Upper lobe of left lung (tissue), 6 donors: ENCODE results near the gene ERC1. TPM values are rescaled to one million over a fixed set of nuclear protein-coding genes. Genes with fewer than 3 reads are reported as not detected.

Experiments
- ATAC-seq, 2 donors: fragments of 200-7000 bp; cut with Tn5 transposase; one replicate each; pipeline ENCODE4 v1.9.1; 2022; ENCODE audit warnings: mild to moderate bottlenecking in 2 of 2, moderate library complexity in 2 of 2; ENCODE audit not compliant: low FRiP score in 2 of 2
- DNase-seq, 2 donors: peaks; one replicate each; pipeline ENCODE4 v3.0.0-alpha.2; 2019 to 2020
- H3K27ac ChIP-seq, 4 donors: fragments of 200-600 bp; sonication (generic); one replicate each; pipeline ENCODE4 v1.5.1; 2016 to 2019
- H3K27me3 ChIP-seq, 4 donors: fragments of 200-600 bp; sonication (generic); one replicate each; pipeline ENCODE4 v1.5.1; 2017 to 2019
- H3K36me3 ChIP-seq, 4 donors: fragments of 200-600 bp; sonication (generic); one replicate each; pipeline ENCODE4 v1.5.1; 2016 to 2019
- H3K4me1 ChIP-seq, 4 donors: fragments of 200-600 bp; sonication (generic); one replicate each; pipeline ENCODE4 v1.5.1; 2018 to 2019
- H3K4me3 ChIP-seq, 4 donors: fragments of 200-600 bp; sonication (generic); one replicate each; pipeline ENCODE4 v1.5.1; 2017 to 2019; ENCODE audit warnings: mild to moderate bottlenecking in 2 of 4, moderate library complexity in 1 of 4
- H3K9me3 ChIP-seq, 4 donors: fragments of 200-600 bp; sonication (generic); one replicate each; pipeline ENCODE4 v1.5.1; 2018 to 2019
- CTCF ChIP-seq, 6 experiments: fragments of 450-650 bp in 4 of 6; fragments of 200-600 bp in 2 of 6; sonication (generic) in 2 of 6; IDR thresholded peaks; one replicate each; pipeline ENCODE4 v1.5.1; 2016 to 2019; ENCODE audit warnings: antibody characterized with exemption in 6 of 6
- EP300 ChIP-seq, 4 donors: sonication (generic); formaldehyde crosslinking; IDR thresholded peaks; one replicate each; pipeline ENCODE4 v1.5.1; 2017; ENCODE audit warnings: antibody characterized with exemption in 4 of 4, control low read depth in 2 of 4
- POLR2A ChIP-seq, 4 donors: fragments of 450-650 bp; IDR thresholded peaks; one replicate each; pipeline ENCODE4 v1.5.1; 2016 to 2017; ENCODE audit warnings: antibody characterized with exemption in 4 of 4, mild to moderate bottlenecking in 2 of 4
- POLR2AphosphoS5 ChIP-seq, 2 donors: sonication (generic); formaldehyde crosslinking; IDR thresholded peaks; one replicate each; pipeline ENCODE4 v1.5.1; 2017; ENCODE audit warnings: antibody characterized with exemption in 2 of 2
- WGBS, 2 donors: methylation state at CpG; one replicate each; pipeline ENCODE4 v1.1.5; 2017 to 2018; 5-methylcytosine and 5-hydroxymethylcytosine counted together
- total RNA-seq, 6 donors: library from RNA; depleted of rRNA in 4 of 6; stranded (reverse); fragments of >200 nt in 4 of 6; gene quantifications; one replicate each; pipeline versions ENCODE4 v1.1.0 to v1.2.1, GENCODE V29; 2016 to 2021
- donor health status: DM: no; HTN: no; CAD: no; lungs with moderate emphysema.
- donor health status: DM: no; HTN: yes; CAD: no; lungs with severe emphysema.

Gene ERC1
- total RNA-seq, 6 donors from 2014 or later = 37.7 to 158 (median 60.1) TPM

GRCh38 chr12:1529862-1530591 lies 539.0 kb downstream of the ERC1 start:
- WGBS, 2 donors = 5% methylated on average over 57 of the region's 101 CpGs; no CpG with 5 or more reads in 1 of the 2 donors
- peak overlapping the region in 3 of 4 donors; percentile 52 to 60 (median 56) for H3K4me3 ChIP-seq
- peak in 1 of 2 donors; percentile 89 for DNase-seq
- peaks cover 7 to 29% (median 11%) of the 10 kb centered on the region in 4 donors for H3K4me1 ChIP-seq
- H3K9me3 ChIP-seq = no peaks in the 10 kb centered on the region
- peak in 1 of 2 donors; percentile 78 for ATAC-seq
- no peaks in the 10 kb centered on the region for H3K36me3 ChIP-seq
- no peak for TF ChIP-seq EP300 (IDR thresholded peaks at IDR 0.05)
- TF ChIP-seq POLR2A (IDR thresholded peaks at IDR 0.05) = no peak
- no peak for TF ChIP-seq POLR2AphosphoS5 (IDR thresholded peaks at IDR 0.05)
- no peak for TF ChIP-seq CTCF (IDR thresholded peaks at IDR 0.05)
- peaks cover 0 to 31% (median 17%) of the 10 kb centered on the region in 4 donors for H3K27me3 ChIP-seq
- peak overlapping the region in 1 of 4 donors; percentile 53 for H3K27ac ChIP-seq

GRCh38 chr12:1530592-1531152 lies 539.6 kb downstream of the ERC1 start:
- Histone ChIP-seq H3K36me3 (no peaks in the 10 kb centered on the region), H3K4me3 (peak overlapping the region; percentile 40 to 65 (median 54)), H3K4me1 (peaks cover 7 to 29% (median 11%) of the 10 kb centered on the region in 4 donors), H3K27me3 (peaks cover 0 to 31% (median 17%) of the 10 kb centered on the region in 4 donors), H3K27ac (peak overlapping the region in 1 of 4 donors; percentile 53), H3K9me3 (no peaks in the 10 kb centered on the region)
- TF ChIP-seq CTCF (IDR thresholded peaks at IDR 0.05) (no peak), POLR2A (IDR thresholded peaks at IDR 0.05) (no peak), POLR2AphosphoS5 (IDR thresholded peaks at IDR 0.05) (no peak), EP300 (IDR thresholded peaks at IDR 0.05) (no peak)
- DNase-seq (peak in 1 of 2 donors; percentile 83), ATAC-seq (no peak)
- 1% methylated on average over 23 of the region's 99 CpGs; no CpG with 5 or more reads in 1 of the 2 donors for WGBS, 2 donors

GRCh38 chr12:1531153-1531653 lies 540.2 kb downstream of the ERC1 start:
- Histone ChIP-seq H3K9me3 (no peaks in the 10 kb centered on the region), H3K27ac (no peak overlapping the region), H3K36me3 (no peaks in the 10 kb centered on the region), H3K4me3 (peak overlapping the region; percentile 40 to 65 (median 54)), H3K4me1 (peaks cover 7 to 29% (median 11%) of the 10 kb centered on the region in 4 donors), H3K27me3 (peaks cover 0 to 31% (median 17%) of the 10 kb centered on the region in 4 donors)
- ATAC-seq = peak in 1 of 2 donors; percentile 20
- WGBS, 2 donors = 0 to 9% methylated on average over 17 to 23 of the region's 56 CpGs
- peak in 1 of 2 donors; percentile 86 for DNase-seq
- no peak for TF ChIP-seq POLR2AphosphoS5 (IDR thresholded peaks at IDR 0.05)

- TF ChIP-seq POLR2A (IDR thresholded peaks at IDR 0.05) = no peak
- TF ChIP-seq EP300 (IDR thresholded peaks at IDR 0.05) = no peak
- TF ChIP-seq POLR2AphosphoS5 (IDR thresholded peaks at IDR 0.05) = no peak
- no peak for TF ChIP-seq CTCF (IDR thresholded peaks at IDR 0.05)
- no peak overlapping the region for H3K27ac ChIP-seq
- WGBS, 2 donors = 48 to 60% methylated on average over 16 to 26 of the region's 26 CpGs
- H3K4me3 ChIP-seq = peak overlapping the region; percentile 40 to 65 (median 54)
- peaks cover 7 to 29% (median 11%) of the 10 kb centered on the region in 4 donors for H3K4me1 ChIP-seq
- DNase-seq (peak in 1 of 2 donors; percentile 70), ATAC-seq (no peak)
- H3K9me3 ChIP-seq = no peaks in the 10 kb centered on the region
- H3K27me3 ChIP-seq = peaks cover 0 to 31% (median 17%) of the 10 kb centered on the region in 4 donors
- no peaks in the 10 kb centered on the region for H3K36me3 ChIP-seq
Observed at GRCh38 chr12:1531654-1532374, 540.8 kb downstream of the ERC1 start.
